Right lobe of liver (tissue), 4 donors: ENCODE data around the gene NOM1.

ENCODE experiments used
- POLR2A ChIP-seq: fragments of 450-650 bp; IDR thresholded peaks from one replicate; pipeline ENCODE4 v1.6.1; 2017; ENCODE audit warnings: antibody characterized with exemption, mild to moderate bottlenecking
- TF ChIP-seq, protein P1 (sequence below), 4 donors: fragments of 200-600 bp in 3 of 4; fragments of 450-650 bp in 1 of 4; IDR thresholded peaks; one replicate each; pipeline versions ENCODE4 v1.5.1 to v1.8.0; 2016 to 2022; ENCODE audit warnings: antibody characterized with exemption in 4 of 4, mild to moderate bottlenecking in 2 of 4
- donor health status: DM: no; HTN: no; CAD: no.
- donor health status: DM: no; HTN: no; CAD: no.
- donor health status: DM: no; HTN: yes; CAD: no.

DNA sequence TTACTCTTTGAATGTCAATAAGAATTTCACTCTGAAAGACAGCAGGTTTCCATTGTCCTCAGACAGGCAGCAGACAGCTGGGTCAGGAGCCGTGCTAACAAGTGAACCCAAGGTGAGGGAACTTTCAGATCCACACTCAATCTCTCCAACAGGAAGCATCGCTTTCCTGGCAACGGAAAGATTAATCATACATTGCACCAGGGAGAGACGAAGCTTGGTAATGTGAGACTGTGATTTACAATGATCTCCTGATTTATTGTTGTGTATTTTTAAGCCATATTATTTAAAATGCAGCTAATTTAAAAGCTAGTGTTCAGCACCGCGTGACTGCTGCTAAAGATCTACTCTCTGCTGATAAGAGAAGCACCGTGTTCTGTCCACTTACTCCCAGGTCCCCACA is 17.5 kb upstream of the NOM1 start:
- TF ChIP-seq POLR2A = no peak
- TF ChIP-seq, protein P1, sequence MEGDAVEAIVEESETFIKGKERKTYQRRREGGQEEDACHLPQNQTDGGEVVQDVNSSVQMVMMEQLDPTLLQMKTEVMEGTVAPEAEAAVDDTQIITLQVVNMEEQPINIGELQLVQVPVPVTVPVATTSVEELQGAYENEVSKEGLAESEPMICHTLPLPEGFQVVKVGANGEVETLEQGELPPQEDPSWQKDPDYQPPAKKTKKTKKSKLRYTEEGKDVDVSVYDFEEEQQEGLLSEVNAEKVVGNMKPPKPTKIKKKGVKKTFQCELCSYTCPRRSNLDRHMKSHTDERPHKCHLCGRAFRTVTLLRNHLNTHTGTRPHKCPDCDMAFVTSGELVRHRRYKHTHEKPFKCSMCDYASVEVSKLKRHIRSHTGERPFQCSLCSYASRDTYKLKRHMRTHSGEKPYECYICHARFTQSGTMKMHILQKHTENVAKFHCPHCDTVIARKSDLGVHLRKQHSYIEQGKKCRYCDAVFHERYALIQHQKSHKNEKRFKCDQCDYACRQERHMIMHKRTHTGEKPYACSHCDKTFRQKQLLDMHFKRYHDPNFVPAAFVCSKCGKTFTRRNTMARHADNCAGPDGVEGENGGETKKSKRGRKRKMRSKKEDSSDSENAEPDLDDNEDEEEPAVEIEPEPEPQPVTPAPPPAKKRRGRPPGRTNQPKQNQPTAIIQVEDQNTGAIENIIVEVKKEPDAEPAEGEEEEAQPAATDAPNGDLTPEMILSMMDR (IDR thresholded peaks at IDR 0.05) = no peak
